Coronary artery (tissue), 2 donors: ENCODE data around the gene NUP43.

Source experiments
- DNase-seq: peaks from one replicate; pipeline ENCODE4 v3.0.0-alpha.2; 2017; ENCODE audit warnings: low spot score
- H3K27ac ChIP-seq, 2 donors: fragments of 200-600 bp; sonication (generic); one replicate each; pipeline ENCODE4 v1.5.1; 2016 to 2019
- H3K4me3 ChIP-seq: fragments of 200-600 bp; sonication (generic); 2 replicates; pipeline ENCODE4 v1.5.1; 2016; ENCODE audit warnings: mild to moderate bottlenecking, moderate library complexity
- CTCF ChIP-seq: fragments of 200-600 bp; sonication (generic); IDR thresholded peaks from one replicate; pipeline ENCODE4 v1.5.1; 2019; ENCODE audit warnings: antibody characterized with exemption

Gene NUP43

GRCh38 chr6:149714442-149714841 is 31.9 kb downstream of the NUP43 start:
- Histone ChIP-seq H3K4me3 (no peak overlapping the region), H3K27ac (no peak overlapping the region)
- DNase-seq, result no peak
- TF ChIP-seq CTCF, result no peak

GRCh38 chr6:149711711-149712110 is 34.6 kb downstream of the NUP43 start:
- no peak overlapping the region for H3K27ac ChIP-seq
- H3K4me3 ChIP-seq, result no peak overlapping the region
- DNase-seq, result no peak
- no peak for TF ChIP-seq CTCF

- TF ChIP-seq CTCF, result no peak
- Histone ChIP-seq H3K4me3 (no peak overlapping the region), H3K27ac (no peak overlapping the region)
- no peak for DNase-seq
These were observed 44.6 kb downstream of the NUP43 start for GRCh38 chr6:149701714-149702113.

GRCh38 chr6:149699150-149699549 is 47.2 kb downstream of the NUP43 start:
- TF ChIP-seq CTCF, result no peak
- no peak overlapping the region for H3K4me3 ChIP-seq
- no peak for DNase-seq
- H3K27ac ChIP-seq, result no peak overlapping the region

- H3K27ac ChIP-seq, result no peak overlapping the region
- TF ChIP-seq CTCF, result no peak
These were observed 48.2 kb downstream of the NUP43 start for GRCh38 chr6:149698175-149698574.

GRCh38 chr6:149696901-149697300 is 49.4 kb downstream of the NUP43 start:
- no peak overlapping the region for H3K27ac ChIP-seq
- DNase-seq, result no peak
- no peak overlapping the region for H3K4me3 ChIP-seq
- no peak for TF ChIP-seq CTCF

More at GRCh38 chr6:149698175-149698574, 48.2 kb downstream of the NUP43 start:
- DNase-seq, result no peak
- H3K4me3 ChIP-seq, result no peak overlapping the region

- no peak for TF ChIP-seq CTCF
- Histone ChIP-seq H3K4me3 (no peak overlapping the region), H3K27ac (no peak overlapping the region)
- DNase-seq, result no peak
These were observed 51.4 kb downstream of the NUP43 start for GRCh38 chr6:149694921-149695320.
